A172 (cell line): ENCODE measurements around the gene S100A12. TPM values are rescaled to one million over a fixed set of nuclear protein-coding genes. Genes with fewer than 3 reads are reported as not detected.
"Not testable (repeated sequence)": the region's sequence is repeated elsewhere in the genome, so short reads cannot be mapped to it uniquely, and the experiment has no call there.

Source experiments
- DNase-seq: peaks from one replicate; pipeline ENCODE4 v3.0.0-alpha.2; 2015; ENCODE audit warnings: low spot score
- total RNA-seq: library from RNA; depleted of rRNA; stranded (reverse); fragments of >200 nt; shearing (Covaris generic); gene quantifications from 2 replicates; pipeline ENCODE4 v1.2.3, GENCODE V29; 2014; rRNA removed

The S100A12 gene
- total RNA-seq, result not detected in 2 replicates

- DNase-seq, result peak; percentile 91
Measured at GRCh38 chr1:153375511-153375910, at the start of gene S100A12. TSS of gene S100A12 (minus strand) at chr1:153375621. CDS start at chr1:153374592, 1,029 bp downstream.

GRCh38 chr1:153422450-153423068 lies 47.1 kb upstream of the S100A12 start:
- DNase-seq, result peak; percentile 80

GRCh38 chr1:153420306-153420705 lies 44.9 kb upstream of the S100A12 start:
- DNase-seq, result no peak

DNA sequence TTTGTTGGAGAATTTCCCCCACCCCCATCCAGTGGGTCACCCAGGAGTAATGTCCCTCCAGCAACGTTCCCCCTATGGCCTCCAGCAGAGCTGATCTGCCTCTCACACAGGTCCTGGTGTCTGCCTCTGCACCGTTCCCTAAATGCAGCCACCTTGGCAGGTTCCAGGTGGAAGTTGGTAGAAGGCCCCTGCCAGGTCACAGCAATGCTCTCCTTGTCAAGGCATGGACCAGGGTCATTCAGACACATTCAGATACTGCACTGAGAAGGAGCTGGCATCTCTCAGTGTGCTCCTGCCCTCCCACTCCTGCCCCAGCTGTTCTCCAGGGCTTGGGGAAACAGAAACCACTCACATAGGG lies 44.0 kb upstream of the S100A12 start:
- not testable (repeated sequence) for DNase-seq

- DNase-seq, result not testable (repeated sequence)
Measured at GRCh38 chr1:153418758-153419435, 43.5 kb upstream of the S100A12 start.

- DNase-seq, result no peak
Measured at GRCh38 chr1:153417136-153417888, 41.9 kb upstream of the S100A12 start.

DNA sequence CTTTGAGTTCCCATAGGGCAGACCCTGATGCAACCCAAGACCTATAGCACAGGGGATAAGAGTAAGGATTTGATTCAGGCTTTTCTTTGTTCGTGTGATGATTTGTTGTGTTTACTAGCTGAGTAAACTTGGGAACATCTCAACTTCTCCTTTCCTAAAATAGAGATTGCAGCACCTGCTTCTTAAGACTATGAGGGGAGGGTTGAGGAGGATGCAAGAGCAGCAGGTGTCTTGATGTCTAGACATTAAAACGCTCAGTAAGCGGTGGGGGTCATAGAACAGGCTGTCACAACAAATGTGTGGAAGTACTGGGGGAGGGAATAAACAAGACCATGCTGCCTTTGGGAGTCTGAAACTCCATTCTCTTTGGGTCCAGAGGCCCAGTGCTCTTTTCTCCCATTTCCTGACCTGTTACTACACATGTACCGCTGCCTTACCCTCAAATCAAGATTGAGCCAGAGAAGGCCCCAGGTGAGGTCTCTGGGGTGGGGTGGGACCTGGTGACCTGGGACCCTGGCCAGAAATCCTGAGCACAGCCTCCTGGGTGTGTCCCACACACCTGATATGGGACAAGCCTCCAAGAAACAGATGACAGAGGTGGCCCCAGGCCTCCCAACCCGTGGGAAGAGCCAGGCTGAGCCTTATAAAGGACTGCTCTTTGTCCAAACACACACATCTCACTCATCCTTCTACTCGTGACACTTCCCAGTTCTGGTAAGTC lies 40.6 kb upstream of the S100A12 start, which contains the start of gene S100A7A:
TSS of gene S100A7A (plus strand) at position 671 of the 721 bp plus-strand sequence. CDS start 1,563 bp downstream, outside the sequence.
- DNase-seq, result no peak

- not testable (repeated sequence) for DNase-seq
Measured at GRCh38 chr1:153413961-153414360, 38.5 kb upstream of the S100A12 start.

DNA sequence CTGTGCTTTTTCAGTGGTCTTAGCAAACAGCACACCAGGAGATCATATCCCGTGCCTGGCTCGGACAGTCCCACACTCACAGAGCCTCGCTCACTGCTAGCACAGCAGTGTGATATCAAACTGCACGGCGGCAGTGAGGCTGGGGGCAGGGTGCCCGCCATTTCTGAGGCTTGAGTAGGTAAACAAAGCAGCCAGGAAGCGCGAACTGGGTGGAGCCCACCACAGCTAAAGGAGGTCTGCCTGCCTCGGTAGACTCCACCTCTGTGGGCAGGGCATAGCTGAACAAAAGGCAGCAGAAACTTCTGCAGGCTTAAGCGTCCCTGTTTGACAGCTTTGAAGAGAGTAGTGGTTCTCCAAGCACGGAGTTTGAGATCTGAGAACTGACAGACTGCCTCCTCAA lies 31.9 kb upstream of the S100A12 start:
- not testable (repeated sequence) for DNase-seq

GRCh38 chr1:153405825-153406599 lies 30.6 kb upstream of the S100A12 start:
- DNase-seq, result not testable (repeated sequence)

GRCh38 chr1:153404768-153405167 lies 29.3 kb upstream of the S100A12 start:
- DNase-seq, result peak; percentile 49

DNA sequence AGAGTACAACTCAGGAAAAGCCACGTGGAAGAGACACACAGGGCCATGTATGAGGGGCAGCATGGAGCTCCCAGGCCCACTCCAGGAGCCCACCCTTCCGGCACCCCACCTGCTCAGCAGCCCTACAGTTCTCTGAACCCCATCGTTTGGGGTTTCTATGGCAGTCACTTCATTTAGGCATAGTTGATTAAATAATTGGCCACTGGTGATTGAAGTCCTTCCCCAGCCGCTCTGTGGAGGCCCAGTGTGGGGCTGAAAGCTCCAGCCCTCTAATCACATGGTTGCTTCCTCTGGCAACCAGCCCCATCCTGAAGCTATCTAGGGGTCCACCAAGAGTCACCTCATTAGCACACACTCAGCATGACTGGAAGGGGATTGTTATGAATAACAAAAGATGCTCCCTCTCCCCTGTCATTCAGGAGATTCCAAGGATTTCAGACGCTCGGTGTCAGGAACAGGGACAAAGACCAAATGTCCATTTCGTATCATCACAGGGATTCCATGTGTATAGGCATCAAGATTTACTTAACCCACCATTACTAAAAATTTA lies 28.7 kb upstream of the S100A12 start:
- DNase-seq, result no peak

GRCh38 chr1:153403421-153404085 lies 28.1 kb upstream of the S100A12 start:
- DNase-seq, result no peak

DNA sequence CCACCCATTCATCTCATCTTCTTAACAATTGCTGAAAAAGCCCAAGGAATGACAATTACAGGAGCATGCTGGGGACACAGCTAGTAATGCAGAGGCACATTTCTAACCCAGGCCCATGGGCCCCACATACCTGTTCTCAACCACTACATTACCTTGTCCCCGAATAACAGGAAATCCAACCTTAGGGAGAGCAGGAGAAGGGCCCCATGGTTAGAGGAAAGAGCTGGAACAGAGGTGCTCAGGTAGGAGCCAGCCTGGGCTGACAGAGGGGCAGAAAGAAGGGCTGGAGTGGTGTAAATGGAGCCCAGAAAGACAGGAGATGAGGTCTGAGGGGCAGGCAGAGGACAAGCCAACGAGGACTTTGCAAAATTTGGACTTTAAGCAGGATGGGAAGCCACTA lies 26.8 kb upstream of the S100A12 start:
- no peak for DNase-seq

GRCh38 chr1:153401461-153401860 lies 26.0 kb upstream of the S100A12 start:
- DNase-seq, result no peak

DNA sequence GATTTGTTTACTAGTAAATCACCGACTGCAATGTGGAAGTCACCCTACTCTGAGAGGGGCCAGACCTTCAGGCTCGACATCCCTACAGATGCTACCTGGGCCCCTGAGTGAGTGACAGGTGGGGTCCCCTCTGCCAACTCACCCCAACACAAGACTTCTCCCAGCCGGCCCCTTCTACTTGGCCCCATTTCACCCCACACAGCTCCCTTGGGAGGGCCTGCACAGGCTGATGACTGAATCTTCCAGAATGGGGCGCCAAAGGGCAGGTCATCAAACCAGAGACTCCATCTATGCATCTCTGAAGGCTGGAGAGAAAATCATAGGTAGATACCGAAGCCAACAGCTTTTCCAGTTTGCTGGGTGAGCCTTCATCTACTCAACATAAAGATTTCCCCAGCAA lies 24.8 kb upstream of the S100A12 start:
- peak; percentile 13 for DNase-seq

- DNase-seq, result no peak
Measured at GRCh38 chr1:153399401-153400055, 24.1 kb upstream of the S100A12 start.

- DNase-seq, result no peak
Measured at GRCh38 chr1:153397924-153398651, 22.7 kb upstream of the S100A12 start.
